Measurements from ENCODE around the gene TMPRSS7.

The TMPRSS7 gene

DNA sequence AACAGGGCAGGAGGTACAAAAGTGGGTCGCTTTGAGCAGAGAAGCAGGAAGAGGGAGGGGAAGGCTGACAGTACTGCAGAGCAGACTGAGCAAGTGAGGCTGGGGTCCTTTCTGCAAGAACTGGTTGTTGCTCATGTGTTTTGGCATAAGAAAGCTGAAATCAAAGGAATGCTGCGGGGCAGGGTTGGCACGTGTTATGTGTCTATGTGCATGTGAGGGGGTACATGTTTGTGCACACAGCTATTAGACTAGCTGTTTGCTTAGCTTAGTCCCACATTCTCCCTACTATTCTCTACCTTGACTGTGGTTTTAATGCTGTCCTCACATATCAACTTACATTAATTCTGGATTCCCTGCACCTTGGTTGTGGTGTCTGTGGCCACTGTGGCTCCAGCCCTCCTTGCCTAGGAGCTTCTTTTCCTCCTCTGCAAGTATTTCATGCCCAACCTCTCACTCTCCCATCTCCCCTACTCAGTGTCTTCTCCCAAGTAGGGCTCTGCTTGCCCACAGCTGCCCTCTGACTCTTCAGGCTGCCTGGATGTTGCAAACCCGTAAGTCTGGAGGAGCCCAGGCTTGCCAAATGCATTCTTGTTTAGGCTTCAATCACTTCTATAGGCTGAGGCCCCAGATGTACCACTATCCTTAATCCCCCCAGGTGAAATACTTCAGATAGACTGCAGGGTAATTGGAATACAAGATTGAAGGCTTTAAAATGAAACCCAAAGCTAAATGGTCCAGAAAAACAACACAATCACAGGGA is 31.0 kb upstream of the TMPRSS7 start:
- TF ChIP-seq, protein P1, sequence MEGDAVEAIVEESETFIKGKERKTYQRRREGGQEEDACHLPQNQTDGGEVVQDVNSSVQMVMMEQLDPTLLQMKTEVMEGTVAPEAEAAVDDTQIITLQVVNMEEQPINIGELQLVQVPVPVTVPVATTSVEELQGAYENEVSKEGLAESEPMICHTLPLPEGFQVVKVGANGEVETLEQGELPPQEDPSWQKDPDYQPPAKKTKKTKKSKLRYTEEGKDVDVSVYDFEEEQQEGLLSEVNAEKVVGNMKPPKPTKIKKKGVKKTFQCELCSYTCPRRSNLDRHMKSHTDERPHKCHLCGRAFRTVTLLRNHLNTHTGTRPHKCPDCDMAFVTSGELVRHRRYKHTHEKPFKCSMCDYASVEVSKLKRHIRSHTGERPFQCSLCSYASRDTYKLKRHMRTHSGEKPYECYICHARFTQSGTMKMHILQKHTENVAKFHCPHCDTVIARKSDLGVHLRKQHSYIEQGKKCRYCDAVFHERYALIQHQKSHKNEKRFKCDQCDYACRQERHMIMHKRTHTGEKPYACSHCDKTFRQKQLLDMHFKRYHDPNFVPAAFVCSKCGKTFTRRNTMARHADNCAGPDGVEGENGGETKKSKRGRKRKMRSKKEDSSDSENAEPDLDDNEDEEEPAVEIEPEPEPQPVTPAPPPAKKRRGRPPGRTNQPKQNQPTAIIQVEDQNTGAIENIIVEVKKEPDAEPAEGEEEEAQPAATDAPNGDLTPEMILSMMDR (IDR thresholded peaks at IDR 0.05; ENCODE audit: insufficient read depth, low read length, poor library complexity, severe bottlenecking) = no peak
- H3K4me3 ChIP-seq (replicated peaks; ENCODE audit: low read depth, low read length) = no peak overlapping the region
- no peaks in the 10 kb centered on the region for H3K36me3 ChIP-seq (ENCODE audit: control insufficient read depth, insufficient read depth, low read length)
- no peak for DNase-seq (ENCODE audit: extremely low read depth, insufficient read length)
- H3K27me3 ChIP-seq (replicated peaks; ENCODE audit: control insufficient read depth, insufficient read depth, low read length) = no peaks in the 10 kb centered on the region; the same call in 1 of the 2 replicates

DNA sequence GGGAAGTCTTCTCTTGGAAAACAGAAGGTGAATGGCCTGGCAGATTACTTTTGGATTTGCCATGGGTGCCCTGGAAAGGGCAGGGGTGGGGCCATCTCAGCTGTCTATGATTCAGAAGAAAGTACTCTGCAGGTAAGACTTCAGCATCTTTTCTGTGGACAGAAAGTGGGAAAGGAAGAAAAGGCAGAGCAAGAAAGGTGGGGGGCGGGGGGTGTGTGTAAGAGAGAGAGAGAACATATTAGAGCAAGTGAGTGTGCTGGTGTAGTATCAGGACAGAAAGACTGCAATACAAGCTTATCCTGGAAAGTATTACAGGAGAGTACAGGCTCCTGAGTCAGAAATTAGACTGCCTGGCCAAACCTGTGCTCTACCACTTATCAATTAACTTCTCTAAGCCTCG is 30.3 kb upstream of the TMPRSS7 start:
- H3K36me3 ChIP-seq (ENCODE audit: control insufficient read depth, insufficient read depth, low read length) = no peaks in the 10 kb centered on the region
- H3K27me3 ChIP-seq (replicated peaks; ENCODE audit: control insufficient read depth, insufficient read depth, low read length) = no peaks in the 10 kb centered on the region; the same call in 1 of the 2 replicates
- no peak for DNase-seq (ENCODE audit: extremely low read depth, insufficient read length)
- TF ChIP-seq, protein P1 (IDR thresholded peaks at IDR 0.05; ENCODE audit: insufficient read depth, low read length, poor library complexity, severe bottlenecking) = no peak
- no peak overlapping the region for H3K4me3 ChIP-seq (replicated peaks; ENCODE audit: low read depth, low read length)

DNA sequence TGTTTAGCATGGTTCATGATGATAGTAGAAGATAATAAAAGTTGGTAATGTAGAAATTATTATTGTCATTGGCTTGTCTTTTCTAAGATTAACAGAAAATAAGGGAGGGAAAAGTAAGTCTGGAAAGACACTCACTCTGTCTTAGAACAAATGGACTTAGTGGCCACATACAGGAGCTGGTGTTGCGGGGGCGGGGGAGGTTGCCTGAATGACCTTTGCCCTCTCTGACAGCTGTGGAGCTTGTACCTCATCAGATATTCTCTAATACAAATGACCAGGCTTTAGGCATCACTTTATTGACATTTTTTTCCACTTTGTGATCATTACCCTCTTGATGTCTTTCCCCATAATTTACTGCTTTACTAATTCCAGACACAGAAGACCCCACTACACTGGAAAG is 29.9 kb upstream of the TMPRSS7 start:
- Histone ChIP-seq H3K36me3 (ENCODE audit: control insufficient read depth, insufficient read depth, low read length) (no peaks in the 10 kb centered on the region), H3K27me3 (replicated peaks; ENCODE audit: control insufficient read depth, insufficient read depth, low read length) (no peaks in the 10 kb centered on the region), H3K4me3 (replicated peaks; ENCODE audit: low read depth, low read length) (no peak overlapping the region)
- DNase-seq (ENCODE audit: extremely low read depth, insufficient read length) = no peak
- TF ChIP-seq, protein P1 (IDR thresholded peaks at IDR 0.05; ENCODE audit: insufficient read depth, low read length, poor library complexity, severe bottlenecking) = no peak

DNA sequence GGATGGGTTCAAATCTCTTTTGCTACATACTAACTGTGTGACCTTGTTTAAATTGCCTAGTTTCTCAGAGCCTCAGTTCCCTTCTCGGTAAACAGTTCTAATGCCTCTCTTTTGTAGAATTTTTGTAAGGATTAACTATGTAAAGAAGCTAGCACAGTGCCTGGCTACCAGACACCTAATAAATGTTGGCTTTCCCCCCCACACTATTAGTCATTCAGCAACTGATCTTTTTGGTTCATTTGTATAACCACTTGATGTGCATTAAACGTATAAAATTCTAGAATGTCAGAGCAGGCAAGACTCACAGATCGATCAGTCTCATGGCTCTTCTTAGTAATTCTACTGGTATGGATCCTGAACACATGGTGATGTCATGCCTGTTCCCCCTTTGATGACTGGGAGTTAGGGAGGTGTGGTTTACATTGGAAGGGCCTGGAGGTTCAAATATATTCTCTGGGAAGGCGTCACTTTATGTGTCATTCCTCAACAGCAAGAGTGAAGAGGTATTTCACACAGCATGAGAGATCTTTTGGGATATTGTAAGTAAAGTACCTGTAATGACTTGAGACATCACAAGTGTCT is 29.4 kb upstream of the TMPRSS7 start:
- TF ChIP-seq, protein P1 (IDR thresholded peaks at IDR 0.05; ENCODE audit: insufficient read depth, low read length, poor library complexity, severe bottlenecking) = no peak
- no peak for DNase-seq (ENCODE audit: extremely low read depth, insufficient read length)
- no peaks in the 10 kb centered on the region for H3K36me3 ChIP-seq (ENCODE audit: control insufficient read depth, insufficient read depth, low read length)
- H3K27me3 ChIP-seq (replicated peaks; ENCODE audit: control insufficient read depth, insufficient read depth, low read length) = no peaks in the 10 kb centered on the region
- H3K4me3 ChIP-seq (replicated peaks; ENCODE audit: low read depth, low read length) = no peak overlapping the region

DNA sequence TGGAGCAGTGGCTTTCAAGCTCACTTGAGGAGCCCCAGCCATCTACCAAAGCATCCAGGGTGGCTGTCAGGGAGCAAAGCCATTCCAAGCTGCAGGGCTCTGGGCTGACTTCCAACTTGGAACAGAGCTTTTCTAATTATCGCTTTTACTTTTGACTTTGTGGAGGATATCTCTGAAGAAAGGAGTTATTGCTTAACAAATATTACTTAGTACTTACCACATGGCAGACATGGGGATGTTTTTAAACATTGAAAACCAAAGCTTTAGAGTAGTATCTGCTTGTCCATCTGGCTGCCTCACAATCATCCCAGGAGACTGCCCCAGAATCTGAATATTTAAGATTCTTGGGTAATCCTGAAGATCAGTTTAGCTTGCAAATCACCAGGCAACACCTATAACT is 26.9 kb upstream of the TMPRSS7 start:
- DNase-seq (ENCODE audit: extremely low read depth, insufficient read length) = no peak
- no peaks in the 10 kb centered on the region for H3K27me3 ChIP-seq (replicated peaks; ENCODE audit: control insufficient read depth, insufficient read depth, low read length)
- TF ChIP-seq, protein P1 (IDR thresholded peaks at IDR 0.05; ENCODE audit: insufficient read depth, low read length, poor library complexity, severe bottlenecking) = no peak

More for the DNA sequence above, 26.9 kb upstream of the TMPRSS7 start:
- H3K4me3 ChIP-seq (replicated peaks; ENCODE audit: low read depth, low read length) = no peak overlapping the region
- H3K36me3 ChIP-seq (ENCODE audit: control insufficient read depth, insufficient read depth, low read length) = no peaks in the 10 kb centered on the region
